ENCODE measurements around the gene PANK4. TPM values are rescaled to one million over a fixed set of nuclear protein-coding genes. Genes with fewer than 3 reads are reported as not detected.

The PANK4 gene
- total RNA-seq, 4 donors from 2014 or later = 29.3 to 39.9 (median 38.0) TPM

DNA sequence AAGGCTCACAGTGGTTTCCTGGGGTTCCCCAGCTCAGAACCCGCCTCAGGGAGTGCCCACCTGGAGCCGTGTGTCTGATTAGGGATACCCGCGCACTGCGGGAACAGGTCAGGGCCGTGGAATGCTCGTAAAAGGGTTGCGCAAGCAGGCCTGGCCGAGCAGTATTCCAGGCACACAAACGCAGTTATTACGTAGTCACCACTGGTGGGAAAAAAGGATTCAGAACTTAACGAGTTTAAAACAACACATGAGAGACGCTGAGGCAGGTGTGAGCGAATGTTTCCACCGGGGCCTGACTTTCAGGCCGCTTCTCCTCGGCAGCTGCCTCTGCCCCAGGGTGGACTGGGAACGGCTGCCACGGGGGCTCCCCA, 32.1 kb downstream of the PANK4 start:
- Histone ChIP-seq H3K27ac (no peak overlapping the region), H3K9me3 (no peaks in the 10 kb centered on the region), H3K36me3 (no peaks in the 10 kb centered on the region), H3K27me3 (no peaks in the 10 kb centered on the region), H3K4me1 (no peaks in the 10 kb centered on the region), H3K4me3 (replicated peaks in 1 of 3) (no peak overlapping the region)
- TF ChIP-seq CTCF (IDR thresholded peaks at IDR 0.05) (no peak), POLR2A (IDR thresholded peaks at IDR 0.05) (no peak)
- 83 to 88% methylated on average over 19 of the region's 19 CpGs for whole genome bisulfite sequencing, 2 donors
- intact Hi-C loops (cut with DNase I) = no loop called here
- DNase-seq = no peak

DNA sequence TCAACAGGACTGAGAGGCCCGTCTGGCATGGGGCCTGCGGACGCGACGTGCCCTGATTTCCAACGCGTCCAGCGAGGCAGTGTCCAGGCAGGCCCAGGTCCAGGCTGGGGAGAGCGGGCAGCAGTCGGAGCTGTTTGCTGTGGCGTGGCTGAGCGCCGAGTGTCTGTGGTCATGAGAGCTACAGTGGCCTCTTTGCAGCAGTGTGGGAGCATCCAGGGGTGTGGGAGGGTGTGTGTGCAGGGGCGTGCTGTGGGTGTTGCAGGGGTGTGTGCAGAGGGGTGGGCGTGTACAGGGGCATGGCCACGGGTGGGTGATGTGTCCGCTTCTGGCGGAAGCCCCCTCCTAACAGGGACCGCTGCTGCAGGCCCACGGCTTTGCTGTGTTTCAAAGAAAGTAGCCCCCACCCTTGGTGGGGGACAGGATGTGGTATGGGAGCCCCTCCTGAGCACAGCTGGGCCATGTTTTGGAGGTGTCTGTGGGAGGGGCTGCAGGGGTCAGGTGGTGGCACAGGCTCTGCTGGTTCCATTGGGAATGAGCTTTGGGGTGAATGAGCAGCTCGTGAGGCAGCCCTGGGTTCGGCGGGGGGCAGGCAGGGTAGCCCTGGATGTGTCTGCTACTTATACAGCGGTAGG, 32.6 kb downstream of the PANK4 start:
- TF ChIP-seq POLR2A (IDR thresholded peaks at IDR 0.05) (no peak), CTCF (IDR thresholded peaks at IDR 0.05) (no peak)
- DNase-seq = no peak
- Histone ChIP-seq H3K36me3 (no peaks in the 10 kb centered on the region), H3K9me3 (no peaks in the 10 kb centered on the region), H3K4me3 (replicated peaks in 1 of 3) (no peak overlapping the region), H3K27me3 (no peaks in the 10 kb centered on the region), H3K27ac (no peak overlapping the region), H3K4me1 (no peaks in the 10 kb centered on the region)
- intact Hi-C loops (cut with DNase I) = no loop called here
- WGBS, 2 donors = 77 to 83% methylated on average over 22 to 23 of the region's 24 CpGs

DNA sequence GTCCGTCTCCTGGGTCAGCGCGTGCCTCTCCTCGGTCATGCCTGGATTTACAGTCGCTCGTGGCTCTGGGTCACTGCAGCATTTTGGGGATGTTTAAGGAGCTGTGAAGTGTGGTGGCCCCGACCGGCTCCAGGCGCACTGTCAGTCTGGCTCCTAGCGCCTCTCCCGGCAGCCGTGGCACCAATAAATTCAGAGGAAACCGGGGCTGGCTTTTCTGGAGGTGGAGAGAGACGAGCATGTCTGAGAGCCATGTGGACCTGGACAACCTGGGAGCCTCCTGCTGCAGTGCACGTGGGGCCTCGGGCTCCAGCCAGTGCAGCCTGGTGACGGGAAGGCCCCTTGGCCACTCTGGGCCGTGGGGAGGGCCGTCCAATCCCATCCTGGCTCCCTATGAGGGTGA, 33.2 kb downstream of the PANK4 start:
- intact Hi-C loops (cut with DNase I) = no loop called here
- Histone ChIP-seq H3K4me3 (replicated peaks in 1 of 3) (no peak overlapping the region), H3K36me3 (no peaks in the 10 kb centered on the region), H3K27me3 (no peaks in the 10 kb centered on the region), H3K27ac (no peak overlapping the region), H3K4me1 (no peaks in the 10 kb centered on the region), H3K9me3 (no peaks in the 10 kb centered on the region)
- DNase-seq = no peak
- no peak for TF ChIP-seq CTCF (IDR thresholded peaks at IDR 0.05)
- no peak for TF ChIP-seq POLR2A (IDR thresholded peaks at IDR 0.05)
- WGBS, 2 donors = 44 to 80% methylated on average over 5 to 18 of the region's 19 CpGs

- no peak overlapping the region for H3K27ac ChIP-seq
- no peak overlapping the region for H3K4me3 ChIP-seq (replicated peaks in 1 of 3)
- whole genome bisulfite sequencing, 2 donors = 73 to 100% methylated on average over 1 to 2 of the region's 13 CpGs
- H3K4me1 ChIP-seq = no peaks in the 10 kb centered on the region
- H3K9me3 ChIP-seq = no peaks in the 10 kb centered on the region
- no peak for DNase-seq
- H3K36me3 ChIP-seq = no peaks in the 10 kb centered on the region
- H3K27me3 ChIP-seq = no peaks in the 10 kb centered on the region
- no peak for TF ChIP-seq CTCF (IDR thresholded peaks at IDR 0.05)
- no peak for TF ChIP-seq POLR2A (IDR thresholded peaks at IDR 0.05)
- intact Hi-C loops (cut with DNase I) = no loop called here
Observed at GRCh38 chr1:2492091-2492490, 34.3 kb downstream of the PANK4 start.

- intact Hi-C loops (cut with DNase I) = no loop called here
- DNase-seq = no peak
- Histone ChIP-seq H3K27ac (no peak overlapping the region), H3K4me1 (no peaks in the 10 kb centered on the region), H3K4me3 (replicated peaks in 1 of 3) (no peak overlapping the region), H3K9me3 (no peaks in the 10 kb centered on the region), H3K36me3 (no peaks in the 10 kb centered on the region), H3K27me3 (no peaks in the 10 kb centered on the region)
- WGBS, 2 donors = 88 to 93% methylated on average over 14 of the region's 14 CpGs
- no peak for TF ChIP-seq CTCF (IDR thresholded peaks at IDR 0.05)
- TF ChIP-seq POLR2A (IDR thresholded peaks at IDR 0.05) = no peak
Observed at GRCh38 chr1:2489615-2490014, 36.8 kb downstream of the PANK4 start.

Data from thyroid gland (tissue), 4 donors.